ENCODE data around the gene CIB1. TPM values are rescaled to one million over a fixed set of nuclear protein-coding genes. Genes with fewer than 3 reads are reported as not detected.

Gene CIB1
- polyA plus RNA-seq, 4 donors: 107 to 360 (median 288) TPM

DNA sequence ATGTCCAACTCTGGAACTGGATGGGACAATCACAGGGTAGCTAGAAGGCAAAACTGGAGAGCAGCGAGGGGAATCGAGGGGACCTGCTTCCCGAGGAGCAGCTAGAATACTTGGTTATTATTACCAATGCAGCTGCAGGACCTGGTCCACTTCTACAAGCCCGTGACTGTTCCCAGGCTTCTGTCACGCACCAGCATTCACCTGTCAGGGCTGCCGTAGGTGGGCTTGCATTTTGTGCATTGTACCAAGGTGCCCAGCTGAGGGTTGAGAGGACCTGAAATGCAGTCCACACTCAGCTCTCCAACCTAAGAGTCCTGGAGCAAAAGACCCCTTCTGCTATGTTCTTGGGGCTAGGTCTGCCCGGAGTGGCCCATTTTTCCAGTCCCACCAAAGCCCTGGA lies 30.3 kb downstream of the CIB1 start:
- 95 to 97% (median 96%) methylated on average over 7 of the region's 7 CpGs for WGBS, 3 donors
- no peaks in the 10 kb centered on the region for H3K9me3 ChIP-seq (ENCODE audit: control insufficient read depth in 2 of 2, insufficient read depth in 1 of 2, low read depth in 1 of 2, low read length in 1 of 2)

DNA sequence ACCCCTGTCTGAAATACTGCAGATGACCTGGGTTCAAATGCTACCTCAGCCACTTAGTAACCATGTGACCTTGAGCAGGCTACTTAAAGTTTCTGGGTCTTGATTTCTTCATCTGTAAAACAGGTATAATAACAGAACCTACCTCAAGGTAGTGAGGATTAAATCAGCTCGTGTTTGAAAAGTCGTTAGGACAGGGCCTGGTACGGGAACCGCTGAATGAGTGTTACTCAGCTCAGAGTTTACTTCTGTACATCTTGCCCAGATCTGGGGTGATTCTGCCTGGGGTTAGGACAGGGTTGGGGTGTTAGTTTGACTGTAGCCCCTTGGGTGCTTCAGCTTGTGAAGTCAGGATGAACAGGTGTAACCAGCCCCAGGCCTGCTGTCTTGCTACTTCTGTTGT lies 30.8 kb downstream of the CIB1 start:
- WGBS, 3 donors: 66 to 84% (median 77%) methylated on average over 4 of the region's 4 CpGs

More for the DNA sequence above, 30.3 kb downstream of the CIB1 start:
- Histone ChIP-seq H3K4me1 (ENCODE audit: control insufficient read depth in 3 of 3, insufficient read depth in 2 of 3, low read depth in 1 of 3, low read length in 2 of 3) (peaks cover 1 to 23% (median 4%) of the 10 kb centered on the region in 3 donors), H3K27ac (ENCODE audit: low read depth in 1 of 3, low read length in 2 of 3) (no peak overlapping the region), H3K27me3 (ENCODE audit: control insufficient read depth in 3 of 3, insufficient read depth in 3 of 3, low read length in 3 of 3) (no peaks in the 10 kb centered on the region), H3K36me3 (ENCODE audit: control insufficient read depth in 3 of 3, insufficient read depth in 2 of 3, low read depth in 1 of 3, low read length in 3 of 3) (peaks cover 2 to 51% (median 2%) of the 10 kb centered on the region in 3 donors), H3K4me3 (ENCODE audit: low read depth in 1 of 3, low read length in 3 of 3) (no peak overlapping the region)
- FAIRE-seq (no peak), DNase-seq (no peak)

DNA sequence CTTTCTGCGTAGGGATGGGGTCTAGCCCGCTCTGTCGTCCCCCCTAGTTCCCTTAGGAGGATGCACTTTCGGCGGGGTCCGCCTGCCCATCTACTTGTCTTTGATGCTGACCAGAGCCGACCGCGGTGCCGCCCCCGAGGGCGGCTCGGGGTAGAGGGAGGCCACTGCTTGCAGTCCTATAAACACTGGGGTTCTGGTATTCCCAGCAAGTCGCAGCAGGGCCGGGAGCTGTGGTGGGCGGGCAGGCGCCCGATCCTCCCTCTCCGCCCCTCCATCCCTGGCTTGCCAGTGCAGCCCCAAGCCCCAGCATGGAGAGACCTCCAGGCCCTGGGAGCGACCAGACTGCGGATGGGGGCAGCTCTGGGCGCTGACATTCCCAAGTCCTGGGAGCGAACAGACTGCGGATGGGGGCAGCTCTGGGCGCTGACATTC lies 31.8 kb downstream of the CIB1 start:
- Histone ChIP-seq H3K27ac (ENCODE audit: low read depth in 1 of 3, low read length in 2 of 3) (peak overlapping the region; percentile 68 to 85 (median 84)), H3K27me3 (ENCODE audit: control insufficient read depth in 3 of 3, insufficient read depth in 3 of 3, low read length in 3 of 3) (no peaks in the 10 kb centered on the region), H3K36me3 (ENCODE audit: control insufficient read depth in 3 of 3, insufficient read depth in 2 of 3, low read depth in 1 of 3, low read length in 3 of 3) (peaks cover 2 to 38% (median 2%) of the 10 kb centered on the region in 3 donors), H3K4me1 (ENCODE audit: control insufficient read depth in 3 of 3, insufficient read depth in 2 of 3, low read depth in 1 of 3, low read length in 2 of 3) (peaks cover 2 to 15% (median 4%) of the 10 kb centered on the region in 3 donors), H3K9me3 (ENCODE audit: control insufficient read depth in 2 of 2, insufficient read depth in 1 of 2, low read depth in 1 of 2, low read length in 1 of 2) (no peaks in the 10 kb centered on the region), H3K4me3 (ENCODE audit: low read depth in 1 of 3, low read length in 3 of 3) (peak overlapping the region; percentile 84 to 97 (median 96))
- FAIRE-seq: no peak
- peak in 1 of 2 donors; percentile 57 for DNase-seq
- 6 to 10% (median 7%) methylated on average over 25 of the region's 25 CpGs for WGBS, 3 donors

More for the DNA sequence above, 30.8 kb downstream of the CIB1 start:
- peak overlapping the region in 2 of 3 donors; percentile 84 to 96 for H3K4me3 ChIP-seq (ENCODE audit: low read depth in 1 of 3, low read length in 3 of 3)
- FAIRE-seq (no peak), DNase-seq (no peak)
- no peaks in the 10 kb centered on the region for H3K27me3 ChIP-seq (ENCODE audit: control insufficient read depth in 3 of 3, insufficient read depth in 3 of 3, low read length in 3 of 3)
- H3K4me1 ChIP-seq (ENCODE audit: control insufficient read depth in 3 of 3, insufficient read depth in 2 of 3, low read depth in 1 of 3, low read length in 2 of 3): peaks cover 2 to 20% (median 4%) of the 10 kb centered on the region in 3 donors
- peaks cover 2 to 46% (median 2%) of the 10 kb centered on the region in 3 donors for H3K36me3 ChIP-seq (ENCODE audit: control insufficient read depth in 3 of 3, insufficient read depth in 2 of 3, low read depth in 1 of 3, low read length in 3 of 3)
- no peaks in the 10 kb centered on the region for H3K9me3 ChIP-seq (ENCODE audit: control insufficient read depth in 2 of 2, insufficient read depth in 1 of 2, low read depth in 1 of 2, low read length in 1 of 2)
- no peak overlapping the region for H3K27ac ChIP-seq (ENCODE audit: low read depth in 1 of 3, low read length in 2 of 3)

DNA sequence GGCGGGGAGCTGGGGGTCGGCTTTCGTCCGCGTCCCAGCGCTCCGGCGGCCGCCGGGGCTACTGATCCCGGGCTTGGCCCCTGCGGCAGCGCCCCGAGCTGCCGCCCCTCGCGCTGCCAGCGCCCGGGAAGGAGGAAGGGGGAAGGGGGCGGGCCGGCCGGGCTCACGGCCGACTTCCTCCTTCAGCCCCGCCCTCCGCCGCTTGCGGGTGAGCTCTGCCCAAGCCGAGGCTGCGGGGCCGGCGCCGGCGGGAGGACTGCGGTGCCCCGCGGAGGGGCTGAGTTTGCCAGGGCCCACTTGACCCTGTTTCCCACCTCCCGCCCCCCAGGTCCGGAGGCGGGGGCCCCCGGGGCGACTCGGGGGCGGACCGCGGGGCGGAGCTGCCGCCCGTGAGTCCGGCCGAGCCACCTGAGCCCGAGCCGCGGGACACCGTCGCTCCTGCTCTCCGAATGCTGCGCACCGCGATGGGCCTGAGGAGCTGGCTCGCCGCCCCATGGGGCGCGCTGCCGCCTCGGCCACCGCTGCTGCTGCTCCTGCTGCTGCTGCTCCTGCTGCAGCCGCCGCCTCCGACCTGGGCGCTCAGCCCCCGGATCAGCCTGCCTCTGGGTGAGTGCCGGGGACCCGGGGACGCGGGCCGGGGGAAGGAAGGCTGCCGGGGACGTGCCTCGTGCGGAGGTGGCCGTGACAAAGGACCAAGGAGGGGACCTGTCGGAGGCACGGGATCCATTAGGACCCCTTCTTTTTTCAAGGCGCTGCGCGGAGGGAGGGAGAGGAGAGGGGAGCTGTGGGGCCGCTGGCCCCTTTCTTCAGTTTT lies 32.4 kb downstream of the CIB1 start, which contains the start of gene SEMA4B:
TSS of gene SEMA4B (plus strand) at position 201 of the 814 bp plus-strand sequence. CDS start at position 450, 249 bp downstream.
- H3K36me3 ChIP-seq (ENCODE audit: control insufficient read depth in 3 of 3, insufficient read depth in 2 of 3, low read depth in 1 of 3, low read length in 3 of 3): peaks cover 0 to 34% (median 2%) of the 10 kb centered on the region in 3 donors
- H3K4me1 ChIP-seq (ENCODE audit: control insufficient read depth in 3 of 3, insufficient read depth in 2 of 3, low read depth in 1 of 3, low read length in 2 of 3): peaks cover 2 to 15% (median 4%) of the 10 kb centered on the region in 3 donors
- peak within 1 kb of the TSS; percentile 68 to 85 (median 84) for H3K27ac ChIP-seq (ENCODE audit: low read depth in 1 of 3, low read length in 2 of 3)
- peak; percentile 86 to 94 for DNase-seq
- H3K4me3 ChIP-seq (ENCODE audit: low read depth in 1 of 3, low read length in 3 of 3): peak within 1 kb of the TSS; percentile 84 to 97 (median 96)
- no peaks in the 10 kb centered on the region for H3K9me3 ChIP-seq (ENCODE audit: control insufficient read depth in 2 of 2, insufficient read depth in 1 of 2, low read depth in 1 of 2, low read length in 1 of 2)
- WGBS, 3 donors: 0 to 1% (median 1%) methylated on average over 41 to 88 of the region's 88 CpGs
- no peak for FAIRE-seq
- H3K27me3 ChIP-seq (ENCODE audit: control insufficient read depth in 3 of 3, insufficient read depth in 3 of 3, low read length in 3 of 3): no peaks in the 10 kb centered on the region

DNA sequence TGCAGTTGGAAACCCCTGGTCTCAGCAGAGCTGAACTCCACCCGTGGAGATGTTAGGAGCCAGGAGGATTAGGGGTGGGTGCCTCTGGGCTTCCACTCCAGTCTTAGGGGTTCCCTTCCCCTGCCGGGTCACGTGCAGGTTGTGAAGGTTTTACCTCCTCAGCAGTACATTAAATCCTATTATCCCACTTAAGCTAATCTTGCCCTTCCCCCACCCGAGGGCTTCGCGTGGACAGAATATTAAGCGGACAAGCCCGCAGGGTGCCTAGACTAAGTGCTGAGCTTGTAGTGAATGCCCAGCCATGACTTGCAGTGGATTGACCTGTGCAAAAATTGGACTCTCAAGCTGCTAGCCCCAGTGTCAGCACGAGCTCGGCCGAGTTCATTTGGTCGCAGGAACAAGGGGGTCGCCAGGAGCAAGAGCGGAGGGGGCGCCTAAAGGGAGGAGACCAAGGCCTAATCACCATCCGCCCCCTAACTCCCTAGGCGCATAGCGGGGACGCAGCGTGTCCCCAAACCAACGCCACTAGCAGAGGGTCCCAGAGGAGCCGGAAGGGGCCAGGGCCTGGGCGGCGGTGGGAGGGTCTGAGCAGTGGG lies 33.1 kb downstream of the CIB1 start:
- no peaks in the 10 kb centered on the region for H3K9me3 ChIP-seq (ENCODE audit: control insufficient read depth in 2 of 2, insufficient read depth in 1 of 2, low read depth in 1 of 2, low read length in 1 of 2)
- WGBS, 3 donors: 15 to 22% (median 20%) methylated on average over 21 to 24 of the region's 24 CpGs
- FAIRE-seq (no peak), DNase-seq (no peak)
- H3K36me3 ChIP-seq (ENCODE audit: control insufficient read depth in 3 of 3, insufficient read depth in 2 of 3, low read depth in 1 of 3, low read length in 3 of 3): peaks cover 0 to 28% (median under 1%) of the 10 kb centered on the region in 3 donors
- no peaks in the 10 kb centered on the region for H3K27me3 ChIP-seq (ENCODE audit: control insufficient read depth in 3 of 3, insufficient read depth in 3 of 3, low read length in 3 of 3)
- H3K27ac ChIP-seq (ENCODE audit: low read depth in 1 of 3, low read length in 2 of 3): peak overlapping the region; percentile 68 to 85 (median 84)
- H3K4me1 ChIP-seq (ENCODE audit: control insufficient read depth in 3 of 3, insufficient read depth in 2 of 3, low read depth in 1 of 3, low read length in 2 of 3): peaks cover 2 to 15% (median 4%) of the 10 kb centered on the region in 3 donors
- peak overlapping the region; percentile 84 to 97 (median 96) for H3K4me3 ChIP-seq (ENCODE audit: low read depth in 1 of 3, low read length in 3 of 3)

DNA sequence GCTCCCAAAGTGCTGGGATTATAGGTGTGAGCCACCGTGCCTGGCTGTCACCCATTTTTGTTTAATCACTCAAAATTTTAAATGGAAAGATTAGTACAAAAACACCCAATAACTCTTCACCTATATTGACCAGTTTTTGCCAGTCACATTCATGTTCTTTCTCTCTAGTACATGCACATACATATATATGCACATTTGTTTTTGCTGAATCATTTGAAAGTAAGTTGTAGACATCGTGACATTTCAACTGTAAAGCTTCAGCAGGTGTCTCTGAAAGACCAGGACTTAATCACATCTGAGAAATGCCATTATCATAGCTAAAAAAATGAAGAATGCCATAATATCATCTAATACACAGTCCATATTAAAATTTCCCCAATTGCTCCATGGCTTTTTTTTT lies 39.1 kb downstream of the CIB1 start:
- WGBS, 3 donors: 87 to 94% (median 91%) methylated on average over 2 of the region's 2 CpGs
- no peaks in the 10 kb centered on the region for H3K27me3 ChIP-seq (ENCODE audit: control insufficient read depth in 3 of 3, insufficient read depth in 3 of 3, low read length in 3 of 3)
- no peak overlapping the region for H3K27ac ChIP-seq (ENCODE audit: low read depth in 1 of 3, low read length in 2 of 3)
- DNase-seq (no peak), FAIRE-seq (no peak)
- peaks cover 10 to 41% (median 16%) of the 10 kb centered on the region in 3 donors for H3K4me1 ChIP-seq (ENCODE audit: control insufficient read depth in 3 of 3, insufficient read depth in 2 of 3, low read depth in 1 of 3, low read length in 2 of 3)
- H3K36me3 ChIP-seq (ENCODE audit: control insufficient read depth in 3 of 3, insufficient read depth in 2 of 3, low read depth in 1 of 3, low read length in 3 of 3): peaks cover 0 to 28% (median 0%) of the 10 kb centered on the region in 3 donors
- H3K4me3 ChIP-seq (ENCODE audit: low read depth in 1 of 3, low read length in 3 of 3): no peak overlapping the region
- no peaks in the 10 kb centered on the region for H3K9me3 ChIP-seq (ENCODE audit: control insufficient read depth in 2 of 2, insufficient read depth in 1 of 2, low read depth in 1 of 2, low read length in 1 of 2)

DNA sequence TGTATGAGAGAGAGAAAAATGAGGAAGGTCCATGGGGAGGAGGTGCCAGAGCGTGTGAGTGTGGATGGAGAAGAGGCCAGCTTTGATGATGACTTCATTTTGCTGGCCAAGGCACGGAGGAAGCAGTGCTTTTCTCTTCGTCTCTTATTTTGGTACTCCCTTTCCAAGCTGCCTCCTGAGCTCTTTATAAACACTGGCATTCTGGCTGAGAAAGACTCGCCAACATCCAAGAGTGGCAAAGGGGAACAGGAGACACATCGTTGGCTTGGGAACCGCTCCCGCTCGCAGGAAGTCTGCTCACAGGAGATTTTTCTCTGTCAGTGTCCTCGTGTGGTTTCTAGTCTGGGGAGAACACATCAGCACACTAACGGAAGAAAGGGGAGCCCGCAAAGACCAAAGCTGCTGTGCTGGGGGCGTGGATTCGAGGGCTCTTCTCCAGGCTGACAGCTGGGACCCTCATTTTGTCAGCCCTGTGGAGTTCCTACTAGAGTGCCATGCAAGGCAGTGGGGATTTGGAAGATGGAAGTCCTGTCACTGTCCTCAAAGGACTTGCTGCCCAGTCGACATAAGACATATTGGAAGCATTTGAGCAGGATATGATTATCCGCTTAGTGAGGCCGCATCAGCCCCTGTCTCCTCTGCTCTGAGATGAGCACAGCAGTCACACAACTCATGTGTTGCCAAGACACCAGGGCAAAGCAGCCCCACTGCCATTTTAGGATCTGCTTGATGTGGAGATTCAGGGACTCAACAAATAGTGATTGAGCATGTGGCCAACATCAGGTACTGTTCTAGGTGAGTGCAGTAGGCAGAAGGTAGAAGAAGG lies 40.6 kb downstream of the CIB1 start:
- Histone ChIP-seq H3K27me3 (ENCODE audit: control insufficient read depth in 3 of 3, insufficient read depth in 3 of 3, low read length in 3 of 3) (no peaks in the 10 kb centered on the region), H3K27ac (ENCODE audit: low read depth in 1 of 3, low read length in 2 of 3) (peak overlapping the region; percentile 25 to 90 (median 75)), H3K9me3 (ENCODE audit: control insufficient read depth in 2 of 2, insufficient read depth in 1 of 2, low read depth in 1 of 2, low read length in 1 of 2) (no peaks in the 10 kb centered on the region), H3K4me1 (ENCODE audit: control insufficient read depth in 3 of 3, insufficient read depth in 2 of 3, low read depth in 1 of 3, low read length in 2 of 3) (peaks cover 10 to 45% (median 16%) of the 10 kb centered on the region in 3 donors), H3K4me3 (ENCODE audit: low read depth in 1 of 3, low read length in 3 of 3) (no peak overlapping the region), H3K36me3 (ENCODE audit: control insufficient read depth in 3 of 3, insufficient read depth in 2 of 3, low read depth in 1 of 3, low read length in 3 of 3) (peaks cover 0 to 28% (median 0%) of the 10 kb centered on the region in 3 donors)
- 54 to 78% (median 68%) methylated on average over 16 of the region's 16 CpGs for WGBS, 3 donors
- no peak for DNase-seq
- no peak for FAIRE-seq
